Measurements from ENCODE around the gene KHDRBS1.
"Not testable (repeated sequence)": the region's sequence is repeated elsewhere in the genome, so short reads cannot be mapped to it uniquely, and the experiment has no call there.

Gene KHDRBS1

GRCh38 chr1:31987135-31987619, 26.5 kb upstream of the KHDRBS1 start:
- Histone ChIP-seq H3K36me3 (ENCODE audit: control insufficient read depth in 1 of 2, insufficient read depth in 2 of 2, low read length in 2 of 2) (no peaks in the 10 kb centered on the region), H3K27ac (ENCODE audit: low read length) (no peak overlapping the region), H3K4me3 (ENCODE audit: low read depth in 1 of 2, low read length in 2 of 2) (no peak overlapping the region), H3K27me3 (ENCODE audit: low read depth, low read length) (no peaks in the 10 kb centered on the region), H3K4me1 (ENCODE audit: control insufficient read depth in 1 of 2, insufficient read depth in 2 of 2, low read length in 2 of 2) (peaks cover 6 to 10% of the 10 kb centered on the region in 2 donors), H3K9me3 (ENCODE audit: control insufficient read depth in 1 of 2, low read length in 2 of 2) (no peaks in the 10 kb centered on the region)

GRCh38 chr1:31989964-31990363, 23.7 kb upstream of the KHDRBS1 start:
- Histone ChIP-seq H3K36me3 (ENCODE audit: control insufficient read depth in 1 of 2, insufficient read depth in 2 of 2, low read length in 2 of 2) (no peaks in the 10 kb centered on the region), H3K27ac (ENCODE audit: low read length) (no peak overlapping the region), H3K9me3 (ENCODE audit: control insufficient read depth in 1 of 2, low read length in 2 of 2) (no peaks in the 10 kb centered on the region), H3K4me1 (ENCODE audit: control insufficient read depth in 1 of 2, insufficient read depth in 2 of 2, low read length in 2 of 2) (peaks cover 2 to 4% of the 10 kb centered on the region in 2 donors), H3K27me3 (ENCODE audit: low read depth, low read length) (no peaks in the 10 kb centered on the region), H3K4me3 (ENCODE audit: low read depth in 1 of 2, low read length in 2 of 2) (no peak overlapping the region)

DNA sequence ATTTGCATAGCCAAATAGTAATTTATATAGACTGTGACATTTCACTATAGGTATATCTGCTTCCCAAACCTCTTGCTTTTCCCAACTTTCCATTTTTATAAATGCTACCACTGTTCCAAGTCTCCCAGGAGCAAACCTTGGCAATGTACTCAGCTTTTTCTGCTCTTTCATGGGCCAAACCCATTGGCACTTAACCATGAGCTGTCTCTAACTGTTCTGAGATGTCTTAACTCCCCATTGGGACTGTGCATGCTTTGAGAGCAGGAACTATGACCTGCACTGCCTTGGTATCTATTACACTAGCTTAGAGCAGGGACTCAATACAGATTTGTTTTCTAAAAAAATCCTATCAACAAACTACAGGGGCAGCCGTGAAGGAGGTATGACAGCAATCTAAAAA, 22.5 kb upstream of the KHDRBS1 start:
- no peaks in the 10 kb centered on the region for H3K36me3 ChIP-seq (ENCODE audit: control insufficient read depth in 1 of 2, insufficient read depth in 2 of 2, low read length in 2 of 2)
- H3K4me1 ChIP-seq (ENCODE audit: control insufficient read depth in 1 of 2, insufficient read depth in 2 of 2, low read length in 2 of 2): no peaks in the 10 kb centered on the region
- H3K27ac ChIP-seq (ENCODE audit: low read length): no peak overlapping the region
- no peaks in the 10 kb centered on the region for H3K9me3 ChIP-seq (ENCODE audit: control insufficient read depth in 1 of 2, low read length in 2 of 2)
- no peaks in the 10 kb centered on the region for H3K27me3 ChIP-seq (ENCODE audit: low read depth, low read length)
- no peak overlapping the region for H3K4me3 ChIP-seq (ENCODE audit: low read depth in 1 of 2, low read length in 2 of 2)

DNA sequence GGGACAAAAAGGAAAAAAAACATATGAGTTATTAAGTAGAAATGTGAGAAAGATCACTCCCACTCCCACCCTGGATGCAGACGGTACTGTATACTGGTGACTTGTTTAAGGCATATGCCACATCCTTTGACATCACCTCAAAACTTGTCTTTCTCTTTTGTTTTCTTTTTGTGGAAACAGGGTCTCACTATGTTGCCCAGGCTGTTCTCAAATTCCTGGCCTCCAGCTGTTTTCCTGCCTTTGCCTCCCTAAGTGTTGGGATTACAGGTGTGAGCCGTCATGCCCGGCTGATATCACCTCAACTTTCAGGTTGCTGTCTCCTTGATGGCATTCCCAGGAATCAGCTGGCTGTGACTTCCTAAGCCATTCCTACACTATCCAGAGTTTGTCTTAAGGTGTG, 18.4 kb upstream of the KHDRBS1 start:
- no peak overlapping the region for H3K4me3 ChIP-seq (ENCODE audit: low read depth in 1 of 2, low read length in 2 of 2)
- no peaks in the 10 kb centered on the region for H3K36me3 ChIP-seq (ENCODE audit: control insufficient read depth in 1 of 2, insufficient read depth in 2 of 2, low read length in 2 of 2)
- no peak overlapping the region for H3K27ac ChIP-seq (ENCODE audit: low read length)
- no peaks in the 10 kb centered on the region for H3K9me3 ChIP-seq (ENCODE audit: control insufficient read depth in 1 of 2, low read length in 2 of 2)
- no peaks in the 10 kb centered on the region for H3K4me1 ChIP-seq (ENCODE audit: control insufficient read depth in 1 of 2, insufficient read depth in 2 of 2, low read length in 2 of 2)
- H3K27me3 ChIP-seq (ENCODE audit: low read depth, low read length): no peaks in the 10 kb centered on the region

GRCh38 chr1:31996121-31996520, 17.5 kb upstream of the KHDRBS1 start:
- H3K27me3 ChIP-seq (ENCODE audit: low read depth, low read length); H3K27ac ChIP-seq (ENCODE audit: low read length); H3K9me3 ChIP-seq (ENCODE audit: control insufficient read depth in 1 of 2, low read length in 2 of 2): not testable (repeated sequence)

DNA sequence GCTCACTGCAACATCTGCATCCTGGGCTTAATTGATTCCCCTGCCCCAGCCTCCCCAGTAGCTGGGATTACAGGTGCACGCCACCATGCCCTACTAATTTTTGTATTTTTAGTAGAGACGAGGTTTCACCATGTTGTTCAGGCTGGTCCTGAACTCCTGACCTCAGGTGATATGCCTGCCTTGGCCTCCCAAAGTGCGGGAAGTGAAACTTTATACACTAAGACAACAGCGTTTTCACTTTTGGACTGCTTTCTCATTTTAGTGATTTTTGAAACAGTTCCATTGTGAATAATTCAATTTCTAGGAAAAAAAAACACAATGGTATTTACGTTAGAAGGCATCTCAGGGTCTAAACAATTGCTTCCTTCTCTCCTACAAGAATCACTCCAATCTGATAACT, 11.8 kb upstream of the KHDRBS1 start:
- no peaks in the 10 kb centered on the region for H3K36me3 ChIP-seq (ENCODE audit: control insufficient read depth in 1 of 2, insufficient read depth in 2 of 2, low read length in 2 of 2)
- H3K4me3 ChIP-seq (ENCODE audit: low read depth in 1 of 2, low read length in 2 of 2): no peak overlapping the region

More at GRCh38 chr1:31996121-31996520, 17.5 kb upstream of the KHDRBS1 start:
- H3K36me3 ChIP-seq (ENCODE audit: control insufficient read depth in 1 of 2, insufficient read depth in 2 of 2, low read length in 2 of 2); H3K4me3 ChIP-seq (ENCODE audit: low read depth in 1 of 2, low read length in 2 of 2); H3K4me1 ChIP-seq (ENCODE audit: control insufficient read depth in 1 of 2, insufficient read depth in 2 of 2, low read length in 2 of 2): not testable (repeated sequence)

GRCh38 chr1:32002285-32002684, 11.4 kb upstream of the KHDRBS1 start:
- H3K36me3 ChIP-seq (ENCODE audit: control insufficient read depth in 1 of 2, insufficient read depth in 2 of 2, low read length in 2 of 2); H3K27ac ChIP-seq (ENCODE audit: low read length); H3K4me3 ChIP-seq (ENCODE audit: low read depth in 1 of 2, low read length in 2 of 2); H3K9me3 ChIP-seq (ENCODE audit: control insufficient read depth in 1 of 2, low read length in 2 of 2); H3K4me1 ChIP-seq (ENCODE audit: control insufficient read depth in 1 of 2, insufficient read depth in 2 of 2, low read length in 2 of 2); H3K27me3 ChIP-seq (ENCODE audit: low read depth, low read length): not testable (repeated sequence)

More for the DNA sequence above, 11.8 kb upstream of the KHDRBS1 start:
- no peaks in the 10 kb centered on the region for H3K9me3 ChIP-seq (ENCODE audit: control insufficient read depth in 1 of 2, low read length in 2 of 2)
- no peaks in the 10 kb centered on the region for H3K4me1 ChIP-seq (ENCODE audit: control insufficient read depth in 1 of 2, insufficient read depth in 2 of 2, low read length in 2 of 2)
- no peaks in the 10 kb centered on the region for H3K27me3 ChIP-seq (ENCODE audit: low read depth, low read length)
- no peak overlapping the region for H3K27ac ChIP-seq (ENCODE audit: low read length)

GRCh38 chr1:32005522-32005921, 8.1 kb upstream of the KHDRBS1 start:
- no peaks in the 10 kb centered on the region for H3K9me3 ChIP-seq (ENCODE audit: control insufficient read depth in 1 of 2, low read length in 2 of 2)
- H3K4me3 ChIP-seq (ENCODE audit: low read depth in 1 of 2, low read length in 2 of 2): no peak overlapping the region
- no peaks in the 10 kb centered on the region for H3K36me3 ChIP-seq (ENCODE audit: control insufficient read depth in 1 of 2, insufficient read depth in 2 of 2, low read length in 2 of 2)
- H3K27ac ChIP-seq (ENCODE audit: low read length): no peak overlapping the region
- H3K4me1 ChIP-seq (ENCODE audit: control insufficient read depth in 1 of 2, insufficient read depth in 2 of 2, low read length in 2 of 2): no peaks in the 10 kb centered on the region
- no peaks in the 10 kb centered on the region for H3K27me3 ChIP-seq (ENCODE audit: low read depth, low read length)

DNA sequence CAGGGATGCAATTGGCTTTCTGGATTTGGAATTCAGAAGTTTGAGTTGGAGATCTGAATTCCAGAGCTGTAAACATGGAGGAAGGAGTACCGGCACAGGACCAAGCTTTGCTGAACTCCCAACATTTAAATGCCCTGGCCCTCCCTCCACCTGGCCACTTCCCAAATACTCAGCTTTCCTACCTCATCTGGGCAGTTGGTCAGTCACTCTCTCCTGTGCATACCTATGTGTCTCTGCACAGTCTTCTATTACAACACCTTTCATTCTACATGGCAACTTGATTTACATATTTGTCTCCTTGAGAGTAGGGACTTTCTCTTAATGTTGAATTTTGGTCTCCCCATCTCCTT, 6.1 kb upstream of the KHDRBS1 start:
- H3K36me3 ChIP-seq (ENCODE audit: control insufficient read depth in 1 of 2, insufficient read depth in 2 of 2, low read length in 2 of 2): no peaks in the 10 kb centered on the region
- H3K4me1 ChIP-seq (ENCODE audit: control insufficient read depth in 1 of 2, insufficient read depth in 2 of 2, low read length in 2 of 2): peaks cover under 1% of the 10 kb centered on the region in 2 donors
- no peaks in the 10 kb centered on the region for H3K27me3 ChIP-seq (ENCODE audit: low read depth, low read length)
- H3K4me3 ChIP-seq (ENCODE audit: low read depth in 1 of 2, low read length in 2 of 2): no peak overlapping the region
- no peaks in the 10 kb centered on the region for H3K9me3 ChIP-seq (ENCODE audit: control insufficient read depth in 1 of 2, low read length in 2 of 2)
- no peak overlapping the region for H3K27ac ChIP-seq (ENCODE audit: low read length)

DNA sequence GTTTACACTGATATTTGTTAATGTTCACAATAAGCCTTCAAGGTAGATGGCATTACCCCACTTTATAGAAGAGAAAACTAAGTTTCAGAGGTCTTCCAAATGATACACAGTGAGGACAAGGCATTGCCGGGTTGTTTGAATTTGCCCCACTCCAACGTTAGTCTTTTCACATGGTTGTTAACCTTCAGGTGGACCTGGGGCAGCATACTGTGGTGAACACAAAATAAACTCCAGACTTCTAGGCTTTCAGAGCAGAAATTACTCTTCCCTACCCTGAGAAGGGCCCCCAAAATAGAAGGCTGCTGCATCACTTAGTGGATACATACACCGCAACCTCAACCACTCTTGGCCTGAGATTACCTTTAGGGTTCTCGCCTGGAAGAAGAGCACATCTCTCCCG, 3.4 kb upstream of the KHDRBS1 start:
- H3K4me1 ChIP-seq (ENCODE audit: control insufficient read depth in 1 of 2, insufficient read depth in 2 of 2, low read length in 2 of 2): peaks cover 7% of the 10 kb centered on the region in 2 donors
- H3K36me3 ChIP-seq (ENCODE audit: control insufficient read depth in 1 of 2, insufficient read depth in 2 of 2, low read length in 2 of 2): no peaks in the 10 kb centered on the region
- H3K27me3 ChIP-seq (ENCODE audit: low read depth, low read length): no peaks in the 10 kb centered on the region
- no peaks in the 10 kb centered on the region for H3K9me3 ChIP-seq (ENCODE audit: control insufficient read depth in 1 of 2, low read length in 2 of 2)
- H3K27ac ChIP-seq (ENCODE audit: low read length): no peak overlapping the region
- no peak overlapping the region for H3K4me3 ChIP-seq (ENCODE audit: low read depth in 1 of 2, low read length in 2 of 2)

- H3K36me3 ChIP-seq (ENCODE audit: control insufficient read depth in 1 of 2, insufficient read depth in 2 of 2, low read length in 2 of 2): no peaks in the 10 kb centered on the region
- no peaks in the 10 kb centered on the region for H3K9me3 ChIP-seq (ENCODE audit: control insufficient read depth in 1 of 2, low read length in 2 of 2)
- peaks cover 7 to 28% of the 10 kb centered on the region in 2 donors for H3K4me1 ChIP-seq (ENCODE audit: control insufficient read depth in 1 of 2, insufficient read depth in 2 of 2, low read length in 2 of 2)
- peak overlapping the region; percentile 79 to 92 for H3K4me3 ChIP-seq (ENCODE audit: low read depth in 1 of 2, low read length in 2 of 2)
- H3K27me3 ChIP-seq (ENCODE audit: low read depth, low read length): no peaks in the 10 kb centered on the region
- H3K27ac ChIP-seq (ENCODE audit: low read length): peak overlapping the region; percentile 92
Observed at GRCh38 chr1:32012709-32013385, 821 bp upstream of the KHDRBS1 start.
